Pancreas (tissue), 10 donors: ENCODE results near the gene KIRREL1. TPM values are rescaled to one million over a fixed set of nuclear protein-coding genes. Genes with fewer than 3 reads are reported as not detected.
"Not testable (repeated sequence)": the region's sequence is repeated elsewhere in the genome, so short reads cannot be mapped to it uniquely, and the experiment has no call there.

Experiments
- ATAC-seq, 4 donors: fragments of 200-7000 bp; cut with Tn5 transposase; one replicate each; pipeline versions ENCODE4 v1.8.0 to v1.9.1; 2020; ENCODE audit warnings: mild to moderate bottlenecking in 4 of 4, moderate library complexity in 4 of 4
- DNase-seq, 6 donors: peaks; one replicate each; pipeline ENCODE4 v3.0.0-alpha.2; 2020
- FAIRE-seq: peaks from 2 replicates; lab custom pipeline; 2012; peaks lifted over from hg19 to GRCh38; lab: Jason Lieb, UNC
- H3K27ac ChIP-seq, 4 donors: fragments of 200-600 bp; sonication (generic); 1 replicate in 3 of 4; 2 replicates in 1 of 4; pipeline versions ENCODE4 v1.5.0 to v1.8.0; 2020
- H3K27me3 ChIP-seq, 4 donors: fragments of 200-600 bp; one replicate each; pipeline ENCODE4 v1.8.0; 2021
- H3K36me3 ChIP-seq, 3 donors: fragments of 200-600 bp; sonication (generic) in 1 of 3; one replicate each; pipeline versions ENCODE4 v1.5.0 to v1.8.0; 2020 to 2021
- H3K4me1 ChIP-seq, 3 donors: fragments of 200-600 bp; one replicate each; pipeline ENCODE4 v1.8.0; 2021
- H3K4me3 ChIP-seq, 4 donors: fragments of 200-600 bp; sonication (generic) in 2 of 4; one replicate each; pipeline versions ENCODE4 v1.5.0 to v1.8.0; 2020 to 2021
- H3K9me3 ChIP-seq, 4 donors: fragments of 200-600 bp; one replicate each; pipeline ENCODE4 v1.8.0; 2021
- CTCF ChIP-seq, 4 donors: fragments of 200-600 bp; sonication (generic) in 3 of 4; IDR thresholded peaks; one replicate each; pipeline versions ENCODE4 v1.5.0 to v1.8.0; 2021; ENCODE audit warnings: antibody characterized with exemption in 4 of 4
- WGBS, 2 donors: extraction: QIAGEN DNeasy Blood & Tissue Kit; methylation state at CpG; one replicate each; pipeline ENCODE4 v1.1.7; 2013; 5-methylcytosine and 5-hydroxymethylcytosine counted together
- intact Hi-C, 3 donors: fragments of 100-400 bp; cut with DNase I; formaldehyde crosslinking; loops; one replicate each; pipeline versions ENCODE4 v1.11.1 to v1.14.2; 2022
- polyA plus RNA-seq, 2 donors: library from polyadenylated mRNA; stranded (reverse); fragments of 200-250 nt; gene quantifications; one replicate each; pipeline ENCODE4 v1.2.3, GENCODE V29; 2013
- total RNA-seq, 6 donors: library from RNA; stranded (reverse); fragmentation: NEBNext Ultra II Directional in 4 of 6; extraction: Animal tissue kit (Norgen Biotek cat#: 25700) in 4 of 6; gene quantifications; one replicate each; pipeline versions ENCODE4 v1.2.1 to v1.2.4, GENCODE V29; 2021 to 2023
- donor health status: healthy with polysubstance abuse.
- donor health status: DM: no; HTN: no; CAD: no; lungs with moderate emphysema.
- donor health status: DM: no; HTN: no; CAD: no.
- donor health status: control.
- donor health status: control.
- donor health status: Bipolar disorder and iron deficiency.
- donor health status: DM: yes; HTN: yes; CAD: no.
- donor health status: DM: no; HTN: no; CAD: no.
- donor health status: DM: no; HTN: no; CAD: no.
- donor health status: DM: yes; HTN: yes; CAD: no.

KIRREL1 gene
- total and polyA plus RNA-seq, 8 donors = 1.9 to 13.0 (median 4.1) TPM

- FAIRE-seq = no peak
- ATAC-seq = peak; percentile 85 to 94 (median 90)
- no peaks in the 10 kb centered on the region for H3K36me3 ChIP-seq
- H3K27ac ChIP-seq = peak overlapping the region in 3 of 4 donors; percentile 1 to 53 (median 29)
- H3K4me3 ChIP-seq = no peak overlapping the region
- WGBS, 2 donors = 11 to 22% methylated on average over 2 of the region's 2 CpGs
- no peaks in the 10 kb centered on the region for H3K9me3 ChIP-seq
- TF ChIP-seq CTCF (IDR thresholded peaks at IDR 0.05) = no peak
- H3K27me3 ChIP-seq = no peaks in the 10 kb centered on the region
- peaks cover 0 to 11% (median 10%) of the 10 kb centered on the region in 3 donors for H3K4me1 ChIP-seq
- DNase-seq = peak; percentile 64 to 87 (median 80)
- intact Hi-C loops = no loop called here
These were observed 130.6 kb downstream of the KIRREL1 start for GRCh38 chr1:158124034-158124433.

- no peak overlapping the region for H3K4me3 ChIP-seq
- peak; percentile 94 to 97 (median 96) for ATAC-seq
- peak; percentile 97 for FAIRE-seq
- DNase-seq = peak; percentile 73 to 90 (median 80)
- H3K36me3 ChIP-seq = no peaks in the 10 kb centered on the region
- H3K4me1 ChIP-seq = peaks cover 0 to 11% (median 10%) of the 10 kb centered on the region in 3 donors
- TF ChIP-seq CTCF (IDR thresholded peaks at IDR 0.05) = peak; percentile 70 to 87 (median 81)
- WGBS, 2 donors = 0 to 13% methylated on average over 3 to 4 of the region's 4 CpGs
- no peak overlapping the region for H3K27ac ChIP-seq
- intact Hi-C loops = no loop called here
- H3K27me3 ChIP-seq = no peaks in the 10 kb centered on the region
- H3K9me3 ChIP-seq = no peaks in the 10 kb centered on the region
These were observed 131.6 kb downstream of the KIRREL1 start for GRCh38 chr1:158124999-158125398.

GRCh38 chr1:158126425-158126824 is 133.0 kb downstream of the KIRREL1 start:
- ATAC-seq = no peak

DNA sequence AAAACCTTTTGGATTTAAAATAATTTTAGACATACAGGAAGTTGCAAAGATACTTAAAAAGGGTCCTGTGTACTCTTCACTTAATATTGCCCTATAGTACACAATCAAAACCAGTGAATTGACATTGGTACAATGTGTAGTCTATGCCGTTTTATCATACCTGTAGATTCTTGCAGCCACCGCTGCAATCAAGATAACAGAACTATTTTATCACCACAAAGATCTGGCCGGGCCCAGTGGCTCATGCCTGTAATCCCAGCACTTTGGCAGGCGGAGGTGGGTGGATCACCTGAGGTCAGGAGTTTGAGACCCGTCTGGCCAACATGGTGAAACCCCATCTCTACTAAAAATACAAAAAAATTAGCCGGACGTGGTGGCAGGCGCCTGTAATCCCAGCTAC is 135.1 kb downstream of the KIRREL1 start:
- 58 to 65% methylated on average over 8 of the region's 8 CpGs for WGBS, 2 donors
- FAIRE-seq, H3K4me3 ChIP-seq, DNase-seq, H3K9me3 ChIP-seq, H3K27ac ChIP-seq, ATAC-seq, H3K27me3 ChIP-seq, H3K36me3 ChIP-seq, intact Hi-C loops: not testable (repeated sequence)
- H3K4me1 ChIP-seq = peaks cover 0 to 11% (median 10%) of the 10 kb centered on the region in 3 donors

More at GRCh38 chr1:158126425-158126824, 133.0 kb downstream of the KIRREL1 start:
- H3K36me3 ChIP-seq = no peaks in the 10 kb centered on the region
- DNase-seq (no peak), FAIRE-seq (no peak)
- no peak overlapping the region for H3K27ac ChIP-seq
- no peaks in the 10 kb centered on the region for H3K27me3 ChIP-seq
- 57 to 65% methylated on average over 2 of the region's 2 CpGs for WGBS, 2 donors
- TF ChIP-seq CTCF (IDR thresholded peaks at IDR 0.05) = no peak
- H3K4me3 ChIP-seq = no peak overlapping the region
- no peaks in the 10 kb centered on the region for H3K9me3 ChIP-seq
- intact Hi-C loops = no loop called here
- peaks cover 0 to 11% (median 10%) of the 10 kb centered on the region in 3 donors for H3K4me1 ChIP-seq

DNA sequence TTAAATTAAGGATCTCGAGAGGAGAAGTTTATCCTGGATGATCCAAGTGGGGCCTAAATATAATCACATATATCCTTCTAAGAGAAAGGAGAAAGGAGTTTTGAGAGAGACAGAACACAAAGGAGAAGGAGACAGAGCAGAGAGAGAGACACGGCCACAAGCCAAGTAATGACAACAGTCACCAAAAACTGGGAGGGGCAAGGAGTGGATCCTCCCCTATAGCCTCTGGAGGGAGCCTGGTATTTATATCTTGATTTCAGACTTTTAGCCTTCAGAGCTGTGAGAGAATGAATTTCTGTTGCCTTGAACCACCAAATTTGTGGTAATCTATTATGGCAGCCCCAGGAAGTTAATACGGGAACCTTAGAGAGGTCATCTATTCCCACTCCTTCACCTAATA is 137.8 kb downstream of the KIRREL1 start:
- ATAC-seq (no peak), DNase-seq (no peak), FAIRE-seq (no peak)
- no peaks in the 10 kb centered on the region for H3K4me1 ChIP-seq
- 79 to 85% methylated on average over 3 of the region's 3 CpGs for WGBS, 2 donors
- no peak overlapping the region for H3K4me3 ChIP-seq
- H3K27me3 ChIP-seq = no peaks in the 10 kb centered on the region
- no peak for TF ChIP-seq CTCF (IDR thresholded peaks at IDR 0.05)
- no peak overlapping the region for H3K27ac ChIP-seq
- H3K9me3 ChIP-seq = no peaks in the 10 kb centered on the region
- no peaks in the 10 kb centered on the region for H3K36me3 ChIP-seq
- intact Hi-C loops = no loop called here
